Astrocyte of the cerebellum (primary cell): ENCODE measurements around the gene MAP2.
A peak's percentile ranks its signal among the peaks of the same experiment; 100 is the strongest.

Source experiments
- DNase-seq: peaks from one replicate; pipeline ENCODE4 v3.0.0-alpha.2; 2011; ENCODE audit warnings: low read depth
- H3K4me3 ChIP-seq: 2 replicates; pipeline ENCODE4 v1.5.1; 2011; ENCODE audit warnings: mild to moderate bottlenecking, low read depth, low read length, moderate library complexity
- in situ Hi-C: cut with HindIII; loops from 2 replicates; pipeline ENCODE4 v1.10.0; 2017; ENCODE audit warnings: low sequenced_read_pairs
- TF ChIP-seq, protein P1 (sequence below): IDR thresholded peaks from 2 replicates; pipeline ENCODE4 v1.5.1; 2012; ENCODE audit warnings: low read length, low read depth, moderate library complexity, mild to moderate bottlenecking; ENCODE audit errors: missing control alignments

The MAP2 gene

DNA sequence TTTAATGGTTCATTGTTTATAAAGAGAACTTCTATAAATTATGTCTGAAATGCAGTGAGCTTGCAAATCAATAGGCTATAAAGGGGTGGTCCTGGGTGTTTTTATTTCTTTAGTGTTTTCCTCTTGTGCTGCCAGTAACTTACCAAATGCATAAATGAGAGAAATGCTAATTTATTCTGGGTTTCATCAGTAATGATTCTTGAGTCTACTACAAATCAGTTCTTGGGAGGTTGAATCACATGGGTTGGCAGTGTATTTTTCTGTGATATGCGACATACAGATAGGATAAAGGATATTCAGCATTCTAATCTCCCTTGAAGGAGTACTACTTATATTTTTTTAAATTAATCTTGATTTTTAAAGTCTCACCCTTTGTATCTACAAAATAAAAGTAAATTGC lies 177.7 kb downstream of the MAP2 start:
- TF ChIP-seq, protein P1, sequence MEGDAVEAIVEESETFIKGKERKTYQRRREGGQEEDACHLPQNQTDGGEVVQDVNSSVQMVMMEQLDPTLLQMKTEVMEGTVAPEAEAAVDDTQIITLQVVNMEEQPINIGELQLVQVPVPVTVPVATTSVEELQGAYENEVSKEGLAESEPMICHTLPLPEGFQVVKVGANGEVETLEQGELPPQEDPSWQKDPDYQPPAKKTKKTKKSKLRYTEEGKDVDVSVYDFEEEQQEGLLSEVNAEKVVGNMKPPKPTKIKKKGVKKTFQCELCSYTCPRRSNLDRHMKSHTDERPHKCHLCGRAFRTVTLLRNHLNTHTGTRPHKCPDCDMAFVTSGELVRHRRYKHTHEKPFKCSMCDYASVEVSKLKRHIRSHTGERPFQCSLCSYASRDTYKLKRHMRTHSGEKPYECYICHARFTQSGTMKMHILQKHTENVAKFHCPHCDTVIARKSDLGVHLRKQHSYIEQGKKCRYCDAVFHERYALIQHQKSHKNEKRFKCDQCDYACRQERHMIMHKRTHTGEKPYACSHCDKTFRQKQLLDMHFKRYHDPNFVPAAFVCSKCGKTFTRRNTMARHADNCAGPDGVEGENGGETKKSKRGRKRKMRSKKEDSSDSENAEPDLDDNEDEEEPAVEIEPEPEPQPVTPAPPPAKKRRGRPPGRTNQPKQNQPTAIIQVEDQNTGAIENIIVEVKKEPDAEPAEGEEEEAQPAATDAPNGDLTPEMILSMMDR: no peak
- in situ Hi-C loops: no loop called here
- no peak for DNase-seq
- no peak overlapping the region for H3K4me3 ChIP-seq

DNA sequence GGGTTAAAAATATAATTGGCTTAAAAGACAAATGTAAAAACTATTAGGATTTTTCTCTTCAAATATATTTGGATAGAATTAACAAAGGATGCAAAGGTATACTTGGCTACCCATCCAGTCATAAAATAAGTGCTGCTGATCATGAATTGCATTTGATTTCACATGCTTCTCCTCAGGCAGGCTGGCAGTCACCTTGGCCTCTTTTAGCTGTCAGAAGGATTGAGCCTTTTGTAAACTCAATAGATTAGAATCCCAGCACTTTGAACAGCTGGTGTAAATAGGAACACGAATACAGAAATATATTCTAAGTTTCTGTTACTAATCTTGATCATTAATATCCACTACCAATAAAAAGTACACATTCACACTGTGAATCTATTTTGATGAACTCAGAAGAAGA lies 178.4 kb downstream of the MAP2 start:
- TF ChIP-seq, protein P1: no peak
- no peak overlapping the region for H3K4me3 ChIP-seq
- no peak for DNase-seq
- in situ Hi-C loops: no loop called here

DNA sequence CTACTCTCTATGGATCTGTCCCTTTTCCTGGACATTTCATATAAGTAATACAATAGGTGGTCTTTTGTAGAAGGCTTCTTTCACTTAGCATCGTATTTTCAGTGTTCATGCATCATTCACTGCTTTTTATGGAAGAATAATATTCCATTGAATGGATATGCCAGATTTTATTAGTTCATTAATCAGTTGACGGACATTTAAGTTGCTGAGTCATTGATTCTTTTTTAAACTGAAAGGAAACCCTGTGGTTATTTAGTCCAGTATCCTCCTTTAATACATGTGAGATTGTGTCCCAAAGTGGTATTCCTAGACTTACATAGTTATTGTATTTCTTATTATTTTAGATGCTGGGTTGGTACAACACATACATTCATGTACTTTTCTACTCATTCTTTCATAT lies 185.7 kb downstream of the MAP2 start:
- TF ChIP-seq, protein P1: no peak
- in situ Hi-C loops: no loop called here
- no peak for DNase-seq

DNA sequence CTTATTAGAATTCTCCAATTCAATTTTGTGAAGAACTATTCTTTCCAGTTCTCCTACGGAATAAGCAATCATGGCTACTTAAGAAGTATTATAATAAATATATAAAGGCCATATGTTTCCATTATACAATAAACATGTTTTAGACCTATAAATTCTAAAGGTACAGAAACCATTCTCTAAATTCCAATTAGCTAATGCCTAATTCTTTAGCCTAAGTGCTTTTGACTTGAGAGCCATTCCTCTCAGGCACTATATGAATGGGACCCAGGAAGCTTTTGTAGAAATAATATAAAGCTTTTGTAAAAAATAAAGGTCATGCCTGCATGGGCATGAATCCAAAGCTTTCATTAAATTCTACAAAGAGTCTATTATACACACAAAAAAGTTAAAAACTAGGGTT lies 186.8 kb downstream of the MAP2 start:
- no peak overlapping the region for H3K4me3 ChIP-seq
- DNase-seq: no peak
- TF ChIP-seq, protein P1: no peak
- in situ Hi-C loops: no loop called here

More for the DNA sequence above, 185.7 kb downstream of the MAP2 start:
- no peak overlapping the region for H3K4me3 ChIP-seq

DNA sequence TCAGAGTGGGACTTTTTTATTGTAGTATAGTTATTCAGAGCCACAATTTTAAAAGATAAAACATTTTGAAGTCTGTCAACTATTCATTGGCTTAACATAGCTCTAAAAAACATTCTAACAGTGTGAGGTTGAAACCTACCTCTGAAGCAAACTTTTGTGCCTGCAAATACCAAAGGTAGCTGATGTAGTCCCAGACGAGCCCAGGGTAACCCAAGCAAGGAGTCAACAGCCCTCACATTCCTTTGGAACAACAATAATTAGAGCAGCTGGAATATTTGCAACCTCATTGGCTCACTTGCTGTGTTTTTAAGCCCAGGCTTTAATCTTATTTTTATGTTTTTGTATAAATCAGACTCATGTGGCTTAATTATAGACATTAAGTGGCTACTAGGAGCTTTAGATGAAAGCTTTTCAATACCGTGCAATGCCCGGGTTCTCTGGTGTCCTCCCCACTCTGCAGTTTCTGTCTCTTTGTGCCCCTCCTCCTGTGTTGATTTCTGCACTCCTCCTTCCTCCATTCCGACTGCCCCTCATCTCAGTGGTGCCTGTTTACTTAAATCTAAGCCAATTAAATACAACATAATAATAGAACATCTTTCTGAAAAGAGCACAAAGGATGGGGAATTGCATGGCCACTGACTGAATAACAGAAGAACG lies 189.9 kb downstream of the MAP2 start:
- H3K4me3 ChIP-seq: no peak overlapping the region
- no peak for DNase-seq
- TF ChIP-seq, protein P1: no peak
- in situ Hi-C loops: no loop called here

DNA sequence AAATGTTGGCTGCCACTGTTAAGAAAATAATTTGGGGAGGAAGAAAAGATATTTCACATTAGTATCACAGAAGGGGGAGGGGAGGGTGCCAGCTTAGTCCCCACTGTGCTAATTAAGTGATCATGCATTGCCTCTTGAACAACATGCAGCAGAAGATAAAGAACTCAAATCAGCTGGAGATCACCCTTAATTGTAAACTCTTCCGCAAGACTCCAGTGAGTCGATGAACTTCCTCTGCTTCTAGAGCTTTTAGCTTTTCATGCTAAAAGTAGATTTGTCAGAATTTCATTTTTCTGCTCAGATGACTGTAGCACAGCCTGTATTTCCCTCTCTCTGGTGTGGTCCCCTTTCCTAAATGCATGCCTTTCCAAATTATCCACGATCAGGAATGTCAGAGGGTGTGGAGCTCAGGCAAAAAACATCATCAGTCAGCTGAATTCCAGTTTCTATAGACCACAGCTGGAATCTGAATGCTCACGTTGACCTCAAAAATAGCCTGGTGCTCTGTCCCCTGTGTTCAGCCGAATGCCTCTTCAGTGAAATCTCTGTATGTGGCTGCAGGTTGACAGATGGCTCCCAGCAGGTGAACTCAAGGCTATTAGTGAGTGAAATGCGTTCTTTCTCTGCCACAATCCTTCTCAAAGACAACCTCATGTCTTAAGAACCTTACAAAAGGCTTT lies 191.0 kb downstream of the MAP2 start:
- DNase-seq: peak; percentile 38
- in situ Hi-C loops: no loop called here
- TF ChIP-seq, protein P1: no peak
- no peak overlapping the region for H3K4me3 ChIP-seq
